Fibroblast of skin of scalp (primary cell): Measurements from ENCODE around the gene NHLRC4.

Source experiments
- DNase-seq: peaks from one replicate; pipeline ENCODE4 v3.0.0-alpha.2; 2013

The NHLRC4 gene

DNA sequence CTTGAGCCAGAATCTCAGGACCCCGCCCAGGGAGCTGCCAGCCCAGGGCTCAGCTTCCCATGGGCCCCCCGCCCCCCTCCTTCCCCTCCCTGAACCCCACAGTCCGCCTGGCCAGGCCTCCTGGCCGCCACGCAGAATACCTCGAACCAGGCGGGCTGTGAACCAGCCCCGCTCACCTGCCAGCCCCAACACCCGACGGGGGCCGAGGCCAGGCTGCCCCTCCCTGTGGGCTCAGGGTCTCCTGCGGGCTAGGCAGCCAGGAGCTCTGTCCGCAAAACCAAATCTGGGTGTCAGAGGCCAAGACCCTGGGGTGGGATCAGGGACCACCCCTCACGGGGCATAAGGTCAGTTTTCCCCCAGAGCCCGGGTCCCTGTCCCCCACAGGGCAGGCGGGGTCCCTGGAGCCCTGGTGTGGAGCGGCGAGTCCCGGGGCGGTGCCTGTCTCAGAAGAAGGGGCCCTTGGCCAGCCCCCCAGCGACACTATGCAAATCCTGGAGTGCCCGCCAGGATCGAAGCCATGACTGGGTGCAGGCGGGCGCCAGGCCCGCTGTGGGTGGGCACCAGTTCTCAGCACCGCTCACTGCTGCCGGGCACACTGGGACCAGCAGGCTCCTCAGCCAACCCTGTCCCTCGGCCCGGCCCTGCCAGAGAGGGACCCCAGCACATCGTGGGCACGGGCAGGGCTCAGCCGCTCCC, 13.1 kb upstream of the NHLRC4 start:
- DNase-seq: no peak

DNA sequence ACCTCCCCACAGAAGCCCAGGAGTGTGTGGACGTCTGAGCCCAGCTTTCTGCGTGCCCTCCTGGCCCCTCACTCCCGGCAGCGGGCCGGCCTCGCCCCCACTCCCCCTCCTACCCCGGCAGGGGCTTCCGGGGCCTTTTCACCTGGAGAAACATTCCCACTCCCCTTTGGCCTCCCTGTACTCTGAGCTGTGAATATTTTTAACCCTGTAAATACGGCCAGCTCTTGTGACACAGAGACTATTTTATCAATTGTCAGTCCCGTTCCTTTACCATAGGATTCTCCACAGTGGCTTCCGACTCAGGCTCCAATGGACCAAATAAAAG, 12.5 kb upstream of the NHLRC4 start:
- DNase-seq: no peak

DNA sequence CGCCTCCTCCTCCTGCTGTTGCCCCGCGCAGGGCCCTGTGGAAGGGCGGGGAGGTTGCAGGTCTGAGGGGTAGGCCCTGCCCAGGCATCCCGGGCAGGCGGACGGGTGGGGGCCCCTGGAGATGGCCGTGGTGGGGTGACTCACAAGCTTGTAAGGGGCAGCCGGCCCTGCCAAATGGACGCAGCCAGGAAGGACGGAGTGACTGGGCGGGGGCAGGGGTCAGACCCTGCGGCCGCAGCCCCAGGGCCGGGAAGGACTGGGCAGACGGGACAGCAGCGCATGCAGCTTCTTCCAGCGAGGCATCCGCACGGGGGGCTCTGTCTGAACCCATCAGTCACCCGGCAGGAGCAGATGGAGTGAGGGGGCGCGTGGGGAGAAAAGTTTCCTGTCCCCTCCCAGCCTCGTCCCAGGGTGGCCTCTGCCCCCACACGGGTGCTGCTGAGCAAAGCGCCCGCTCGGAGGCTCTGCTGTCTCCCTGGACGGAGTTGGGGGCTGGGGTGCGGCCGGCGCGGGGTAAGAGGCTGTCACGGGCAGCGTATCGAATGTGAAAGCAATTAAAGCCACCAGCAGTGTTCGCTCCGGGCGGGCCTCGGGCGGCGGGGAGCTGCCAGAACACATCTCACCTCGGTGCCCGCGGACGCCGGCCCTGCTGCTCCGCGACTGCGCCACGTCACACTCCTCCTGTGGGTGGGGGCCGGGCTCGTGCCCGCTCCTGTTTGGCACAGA, 12.0 kb upstream of the NHLRC4 start:
- peak; percentile 14 for DNase-seq

DNA sequence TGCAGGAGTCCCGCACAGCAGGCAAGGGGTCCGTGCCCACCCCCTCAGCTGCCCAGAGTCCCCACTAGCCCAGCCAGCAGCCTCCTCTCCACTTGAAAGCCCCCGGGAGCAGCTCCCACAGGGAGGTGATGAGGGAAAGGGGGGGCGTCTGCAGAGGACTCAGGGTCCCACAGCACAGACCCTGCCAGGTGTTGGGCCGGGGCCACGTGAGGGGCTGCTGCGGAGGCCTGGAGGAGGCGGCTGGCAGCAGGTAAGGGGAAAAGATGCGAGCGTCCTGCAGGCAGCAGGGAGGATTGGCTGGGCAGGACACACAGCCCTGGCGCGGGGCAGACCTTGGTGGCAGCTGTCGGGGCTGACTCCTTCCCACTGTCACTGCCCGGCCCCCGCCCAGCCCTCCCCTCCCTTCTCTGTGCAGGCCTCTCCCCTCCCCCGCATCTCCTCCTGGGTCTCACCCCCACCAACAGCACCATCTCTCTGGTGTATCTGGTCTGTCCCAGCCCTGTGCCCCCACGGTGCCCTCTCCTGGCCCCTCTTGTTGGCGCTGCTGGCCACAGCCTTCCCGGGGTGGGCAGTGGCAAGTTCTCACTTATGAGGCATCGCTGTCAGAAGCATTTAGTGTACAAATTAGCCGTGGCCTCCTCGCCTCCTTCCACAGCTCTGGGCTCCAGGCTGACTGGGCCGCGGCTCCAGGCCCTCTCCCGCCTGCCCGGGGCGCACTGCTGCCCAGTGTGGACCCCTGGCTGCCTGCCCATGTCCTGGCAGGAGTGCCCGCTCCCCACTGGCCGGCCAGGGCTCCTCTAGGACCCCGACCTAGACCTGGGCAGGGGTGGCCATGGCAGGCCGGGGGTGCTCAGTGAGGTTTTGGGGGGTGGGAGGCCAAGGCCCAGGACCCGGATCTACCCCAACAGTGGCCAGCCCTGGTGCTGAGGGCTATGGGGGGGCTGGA, 11.0 kb upstream of the NHLRC4 start:
- DNase-seq: no peak

DNA sequence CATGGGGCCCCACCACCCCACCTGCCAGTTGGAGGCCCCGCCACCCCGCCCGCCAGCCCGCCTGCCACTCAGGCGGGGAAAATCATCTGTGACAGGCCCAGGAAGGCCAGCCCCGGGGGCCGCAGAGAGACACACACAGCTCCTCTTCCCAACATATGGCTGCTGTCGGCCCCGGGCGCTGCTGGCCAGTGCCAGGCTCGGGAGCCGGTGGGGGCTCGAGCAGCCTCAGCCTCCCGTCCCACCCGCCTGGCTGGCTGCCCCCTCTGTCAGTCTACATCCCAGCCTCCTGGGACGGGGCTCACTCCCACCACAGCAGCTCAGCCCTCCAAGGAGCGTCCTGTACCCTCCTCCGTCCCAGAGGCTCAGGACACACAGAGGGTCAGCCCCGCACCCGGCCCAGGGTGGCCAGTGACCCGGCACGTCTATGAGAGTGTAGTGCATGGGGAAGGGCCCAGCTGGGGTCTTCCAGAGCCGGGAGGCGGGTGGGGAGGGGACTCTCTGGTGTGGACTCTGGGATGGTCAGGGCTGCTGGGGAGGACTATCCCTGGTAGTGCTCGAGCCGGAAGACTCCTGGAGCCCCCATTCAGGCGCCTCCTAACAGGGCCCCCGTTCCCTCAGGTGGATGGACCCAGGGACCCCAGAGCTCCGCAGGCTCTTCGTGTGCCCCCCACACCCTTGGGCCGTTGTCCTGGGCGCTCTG, 10.2 kb upstream of the NHLRC4 start:
- no peak for DNase-seq

DNA sequence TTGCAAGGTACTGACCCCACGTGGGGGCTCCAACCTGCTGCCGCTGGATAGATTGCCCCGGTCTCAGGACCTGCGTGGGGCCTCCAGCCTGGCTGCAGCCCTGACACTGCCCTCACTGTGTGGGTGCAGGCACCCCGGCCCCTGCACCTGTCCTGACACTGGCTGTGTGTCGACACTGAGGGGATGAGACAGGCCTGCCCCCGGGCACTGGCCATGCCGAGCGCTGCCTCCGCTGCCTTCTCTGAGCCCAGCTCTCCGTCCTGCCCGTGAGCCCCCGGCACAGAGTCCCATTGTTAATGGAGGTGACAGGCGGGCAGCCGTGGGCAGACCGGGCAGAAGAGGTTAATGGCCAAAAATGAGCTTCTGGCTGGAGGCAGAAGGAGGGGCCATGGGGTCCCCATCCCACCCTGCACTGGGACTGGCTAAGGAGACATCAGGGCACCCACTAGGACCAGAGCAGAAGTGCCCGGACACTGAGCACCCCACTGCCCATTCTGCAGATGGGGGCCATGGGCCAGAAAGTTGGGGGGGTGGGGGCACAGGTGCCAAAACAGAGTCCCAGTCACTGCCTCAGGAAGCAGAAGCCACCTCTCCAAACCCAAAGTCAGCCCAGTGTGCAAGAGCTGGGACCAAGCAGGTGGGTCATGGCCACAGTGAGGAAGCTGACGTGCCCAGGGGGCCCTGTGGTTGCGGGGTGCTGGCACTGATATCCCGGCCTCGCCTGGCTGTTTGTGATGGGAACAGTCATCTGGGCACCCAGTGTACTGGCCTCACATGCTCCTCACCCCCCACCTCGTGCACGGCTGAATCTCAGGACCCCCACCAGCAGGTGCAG, 9.1 kb upstream of the NHLRC4 start:
- no peak for DNase-seq

DNA sequence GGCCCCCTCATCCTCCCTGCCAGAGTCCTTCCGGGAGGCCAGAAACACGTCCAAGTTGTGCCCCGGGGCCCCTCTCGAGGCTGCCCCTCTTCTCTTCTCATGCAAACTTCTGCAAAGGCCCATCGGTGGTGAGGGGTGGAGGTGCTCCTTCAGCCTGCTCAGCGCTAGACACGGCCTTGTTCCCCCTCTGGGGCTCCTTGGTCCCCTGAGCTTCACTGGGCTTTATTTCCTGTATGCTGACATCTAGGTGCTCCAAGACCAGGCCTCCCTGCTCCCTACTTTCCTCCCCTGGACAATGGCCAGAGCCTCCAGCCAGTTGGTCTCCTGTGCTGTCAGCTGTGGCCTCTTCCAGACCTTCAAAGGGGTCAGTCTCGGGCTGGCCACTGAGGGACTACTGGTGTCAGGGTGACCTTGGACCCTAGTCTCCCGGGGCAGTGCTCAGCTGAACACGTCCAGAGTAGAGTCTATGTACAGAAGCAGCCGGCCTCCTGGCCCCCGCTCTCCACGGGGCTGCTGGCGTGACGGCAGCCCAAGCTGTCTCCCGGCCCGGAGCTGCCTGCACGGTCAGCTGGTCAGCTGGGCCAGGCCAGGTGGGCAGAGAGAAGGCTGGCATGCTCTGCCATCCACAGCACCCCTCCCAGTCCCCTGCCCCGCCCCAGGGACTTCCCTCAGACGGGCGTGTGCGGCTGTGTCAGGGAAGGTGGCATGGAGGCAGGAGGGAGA, 8.3 kb upstream of the NHLRC4 start:
- no peak for DNase-seq

DNA sequence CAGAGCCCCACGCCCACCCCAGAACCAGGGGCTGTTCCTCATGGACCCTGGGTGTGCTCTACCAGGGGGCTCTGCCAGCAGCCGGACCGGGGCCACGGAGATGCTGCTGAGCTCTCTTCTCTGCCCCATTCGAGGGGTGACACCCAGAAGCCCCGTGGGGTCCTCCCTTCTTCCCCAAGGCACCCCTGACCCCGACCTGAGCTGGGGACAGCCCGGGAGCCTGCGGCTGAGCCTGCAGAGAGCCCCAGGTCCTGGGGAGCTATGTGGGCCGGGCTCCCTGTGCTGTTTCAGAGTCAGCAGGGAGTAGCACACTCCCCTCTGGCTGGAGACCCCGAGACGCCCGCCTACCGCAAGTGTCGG, 7.8 kb upstream of the NHLRC4 start:
- DNase-seq: no peak

DNA sequence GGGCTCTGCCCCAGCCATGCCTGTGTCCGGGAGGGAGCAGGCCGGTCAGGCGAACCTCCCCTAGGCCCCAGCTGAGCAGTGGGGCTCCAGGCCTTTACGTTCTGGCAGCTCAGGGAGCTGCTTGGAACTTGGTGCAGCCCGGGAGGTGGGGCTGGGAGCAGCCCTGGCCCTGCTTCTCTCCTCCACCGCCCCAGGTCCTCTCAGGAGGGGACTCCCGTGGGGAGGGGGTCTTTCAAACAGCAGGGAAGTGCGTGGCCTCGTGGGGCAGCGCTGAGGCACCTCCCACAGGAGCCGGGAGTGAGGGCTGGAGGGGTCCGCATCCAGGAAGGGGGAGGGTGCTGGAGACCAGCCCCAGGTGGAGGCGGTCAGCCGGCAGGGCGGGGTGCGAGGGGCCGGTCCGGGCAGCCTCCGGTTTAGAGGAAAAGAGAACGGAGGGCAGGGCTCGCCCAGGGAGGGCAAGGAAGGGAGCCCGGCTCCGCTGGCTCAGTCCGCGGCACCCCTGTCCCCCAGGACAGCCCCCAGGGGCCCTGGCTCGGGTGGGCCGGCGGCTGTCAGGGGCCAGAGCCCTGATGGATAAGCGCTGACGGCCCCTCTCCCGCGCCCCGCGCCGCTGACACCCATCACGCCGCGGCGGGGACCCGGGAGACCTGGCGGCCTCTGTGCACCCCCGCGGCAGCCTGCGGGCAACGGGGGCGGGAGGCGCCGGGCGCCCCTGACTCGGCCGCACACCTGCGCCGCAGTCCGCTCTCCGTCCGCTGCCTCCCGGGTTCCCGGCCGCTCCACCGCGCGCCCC, 7.2 kb upstream of the NHLRC4 start:
- no peak for DNase-seq

DNA sequence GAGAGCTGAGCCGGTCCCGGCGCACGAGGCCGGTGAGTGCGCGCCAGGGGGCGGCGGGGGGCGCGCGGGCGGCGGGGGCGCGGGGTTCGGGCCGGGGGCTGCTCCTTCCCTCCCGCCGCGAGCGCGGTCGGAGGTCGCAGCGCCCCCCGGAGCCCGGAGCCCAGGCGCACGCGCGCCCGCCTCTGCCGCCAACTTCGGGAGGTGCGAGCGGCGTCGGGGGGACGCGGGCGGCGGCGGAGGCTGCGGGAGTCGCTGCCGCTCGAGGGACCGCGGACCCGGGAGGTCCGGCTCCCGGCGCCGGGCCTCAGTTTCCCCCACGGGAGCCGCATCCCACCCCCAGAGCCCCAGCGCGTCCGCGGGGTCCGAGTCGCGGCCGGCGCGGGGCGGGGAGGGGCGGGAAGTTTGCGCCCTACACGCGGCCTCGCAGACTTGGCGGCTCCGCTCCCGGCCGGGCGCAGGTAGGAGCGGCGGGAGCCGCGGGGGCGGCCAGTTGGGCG, 6.6 kb upstream of the NHLRC4 start, which contains the start of gene PRR35:
PRR35 (plus strand) TSS at position 191 of the 497 bp plus-strand sequence. CDS start 2,901 bp downstream, outside the sequence.
- DNase-seq: no peak

DNA sequence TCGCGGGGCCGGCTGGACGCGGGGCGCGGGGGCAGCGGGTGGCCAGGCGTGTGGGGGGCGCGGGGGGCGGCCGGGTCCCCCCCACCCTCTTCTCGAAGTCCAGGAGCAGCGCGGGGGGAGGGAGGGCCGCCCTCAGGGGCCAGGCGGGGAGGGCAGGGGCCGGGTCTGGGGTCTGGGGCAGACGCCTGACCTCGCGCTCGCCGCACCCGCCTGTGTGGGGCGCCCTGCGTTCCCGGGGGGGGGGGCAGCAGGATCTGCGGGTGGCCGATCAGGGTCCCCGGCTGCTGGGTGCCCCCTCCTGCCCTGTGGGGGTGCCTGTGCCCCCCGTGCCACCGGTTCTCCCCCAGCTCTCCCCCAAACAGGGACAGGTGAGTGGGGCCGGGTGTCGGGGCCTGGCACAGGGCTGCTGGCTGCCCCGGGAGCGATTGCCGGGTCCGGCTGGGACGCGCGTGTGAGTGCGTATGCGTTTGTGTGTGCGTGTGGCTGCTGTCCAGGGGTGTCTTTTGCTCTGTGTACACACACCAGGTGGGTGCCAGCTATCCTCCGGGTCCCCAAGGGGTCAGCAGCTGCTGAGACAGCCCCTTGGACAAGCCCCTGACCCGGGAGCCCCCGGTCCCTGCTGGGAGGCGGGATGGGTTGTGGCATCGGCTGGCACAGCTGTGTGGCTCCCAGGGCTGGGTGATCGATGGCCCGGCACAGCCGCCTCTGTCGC, 5.9 kb upstream of the NHLRC4 start:
- DNase-seq: no peak

DNA sequence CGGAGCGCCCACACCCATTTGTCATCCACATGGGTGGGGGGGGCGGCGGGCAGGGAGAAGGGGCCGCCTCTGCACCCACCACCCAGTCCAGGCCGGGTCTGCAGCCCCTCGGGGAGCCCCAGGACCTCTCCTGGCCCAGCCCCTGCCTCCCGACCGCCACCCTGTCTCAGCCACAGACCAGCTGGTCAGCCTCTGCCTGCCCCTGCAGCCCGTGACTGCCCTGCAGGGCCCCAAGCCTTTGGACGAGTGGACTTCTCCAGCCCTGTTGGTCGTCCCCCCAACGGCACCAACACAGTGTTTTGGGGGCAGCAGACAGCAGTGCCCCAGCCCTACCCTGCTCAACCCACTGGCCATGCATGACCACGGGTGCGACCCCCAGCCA, 5.4 kb upstream of the NHLRC4 start:
- DNase-seq: no peak

DNA sequence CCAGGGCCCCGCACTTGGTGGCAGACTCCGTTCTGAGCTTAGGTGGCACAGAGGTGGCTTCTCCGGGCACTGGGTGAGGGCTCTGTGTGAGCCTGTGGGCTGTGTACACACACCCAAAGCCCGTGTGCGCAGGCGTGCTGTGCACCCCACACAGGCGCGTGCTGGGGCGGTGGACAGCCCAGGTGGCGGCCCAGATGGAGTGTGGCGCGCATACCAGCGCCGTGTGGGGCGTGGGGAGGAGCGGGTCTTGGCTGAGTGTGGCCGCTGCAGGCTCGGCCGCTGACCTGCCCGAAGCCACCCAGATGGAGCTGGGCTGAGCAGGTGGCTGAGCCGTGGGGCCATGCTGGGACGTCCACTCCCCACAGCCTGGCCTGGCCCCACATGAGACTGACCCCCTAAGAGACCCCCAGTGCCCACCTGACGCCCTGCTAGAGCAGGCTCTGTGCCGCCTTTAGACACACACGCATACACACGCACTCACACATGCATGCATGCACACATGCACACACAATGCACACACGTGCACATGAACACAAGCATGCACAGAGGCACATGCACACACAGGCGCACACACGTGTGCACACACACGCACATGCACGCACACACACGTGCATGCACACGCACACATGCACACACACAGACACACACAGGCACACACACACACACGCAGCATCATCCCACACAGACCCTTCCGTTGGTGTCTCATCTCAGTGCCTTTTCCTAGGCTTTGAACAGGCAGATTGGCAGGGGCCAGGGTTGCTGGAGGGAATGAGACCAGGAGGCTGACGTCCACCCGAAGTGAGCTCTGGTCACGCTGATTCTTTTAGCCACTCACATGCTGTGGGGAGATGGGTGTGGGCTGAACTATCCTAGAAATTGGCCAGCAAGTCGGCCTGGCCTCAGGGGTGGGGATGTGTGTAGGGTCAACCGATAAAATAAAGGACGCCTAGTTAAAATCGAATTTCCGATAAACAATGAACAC, 4.6 kb upstream of the NHLRC4 start:
- no peak for DNase-seq

DNA sequence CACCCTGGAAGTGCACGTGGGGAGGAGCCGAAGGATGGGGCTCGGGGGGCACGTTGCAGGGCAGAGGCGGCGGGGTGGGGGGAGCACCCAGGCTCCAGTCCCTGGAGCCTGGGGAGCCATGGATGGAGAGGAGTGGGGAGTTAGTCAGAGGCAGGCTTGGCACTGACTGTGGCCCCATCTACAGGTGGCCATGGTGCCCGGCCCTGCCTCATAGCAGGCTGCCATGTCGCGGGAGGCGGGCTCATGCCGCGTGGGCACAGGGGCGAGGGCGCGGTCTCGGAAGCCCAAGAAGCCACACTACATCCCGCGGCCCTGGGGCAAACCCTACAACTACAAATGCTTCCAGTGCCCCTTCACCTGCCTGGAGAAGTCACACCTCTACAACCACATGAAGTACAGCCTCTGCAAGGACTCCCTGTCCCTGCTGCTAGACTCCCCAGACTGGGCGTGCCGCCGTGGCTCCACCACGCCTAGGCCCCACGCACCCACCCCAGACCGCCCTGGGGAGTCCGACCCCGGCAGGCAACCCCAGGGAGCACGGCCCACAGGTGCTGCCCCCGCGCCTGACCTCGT, 3.6 kb upstream of the NHLRC4 start:
- no peak for DNase-seq

DNA sequence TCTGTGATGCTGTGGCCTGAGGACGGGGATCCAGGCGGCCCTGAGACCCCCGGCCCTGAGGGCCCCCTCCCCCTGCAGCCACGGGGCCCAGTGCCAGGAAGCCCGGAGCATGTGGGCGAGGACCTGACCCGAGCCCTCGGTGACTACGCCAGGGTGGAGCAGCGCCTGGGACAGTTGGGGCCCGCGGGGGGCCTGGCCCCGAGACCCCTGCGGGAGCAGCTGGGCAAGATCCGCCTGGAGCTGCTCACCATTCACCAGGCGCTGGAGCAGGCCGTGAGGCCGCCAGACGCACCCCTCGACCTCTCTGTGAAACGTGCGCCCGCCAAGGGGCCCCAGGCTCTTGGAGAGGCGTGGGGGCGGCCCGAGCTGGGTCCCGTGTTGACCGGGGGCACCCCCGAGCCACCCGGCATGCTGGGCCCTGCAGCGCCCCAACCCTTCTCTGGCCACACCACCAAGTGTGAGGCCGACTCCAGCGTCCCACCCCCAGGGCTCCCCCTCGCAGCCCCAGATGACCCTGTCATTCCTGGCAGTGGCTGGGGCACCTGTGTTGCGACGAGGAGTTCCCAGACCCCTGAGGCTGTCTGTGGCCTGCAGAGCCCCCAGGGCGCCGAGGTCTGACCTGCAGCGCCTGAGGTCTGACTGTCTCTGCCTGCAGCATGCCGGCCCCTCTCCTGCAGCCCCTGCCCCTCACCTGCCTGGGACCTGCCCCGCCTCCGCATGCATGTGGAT, 2.0 kb upstream of the NHLRC4 start:
- no peak for DNase-seq

DNA sequence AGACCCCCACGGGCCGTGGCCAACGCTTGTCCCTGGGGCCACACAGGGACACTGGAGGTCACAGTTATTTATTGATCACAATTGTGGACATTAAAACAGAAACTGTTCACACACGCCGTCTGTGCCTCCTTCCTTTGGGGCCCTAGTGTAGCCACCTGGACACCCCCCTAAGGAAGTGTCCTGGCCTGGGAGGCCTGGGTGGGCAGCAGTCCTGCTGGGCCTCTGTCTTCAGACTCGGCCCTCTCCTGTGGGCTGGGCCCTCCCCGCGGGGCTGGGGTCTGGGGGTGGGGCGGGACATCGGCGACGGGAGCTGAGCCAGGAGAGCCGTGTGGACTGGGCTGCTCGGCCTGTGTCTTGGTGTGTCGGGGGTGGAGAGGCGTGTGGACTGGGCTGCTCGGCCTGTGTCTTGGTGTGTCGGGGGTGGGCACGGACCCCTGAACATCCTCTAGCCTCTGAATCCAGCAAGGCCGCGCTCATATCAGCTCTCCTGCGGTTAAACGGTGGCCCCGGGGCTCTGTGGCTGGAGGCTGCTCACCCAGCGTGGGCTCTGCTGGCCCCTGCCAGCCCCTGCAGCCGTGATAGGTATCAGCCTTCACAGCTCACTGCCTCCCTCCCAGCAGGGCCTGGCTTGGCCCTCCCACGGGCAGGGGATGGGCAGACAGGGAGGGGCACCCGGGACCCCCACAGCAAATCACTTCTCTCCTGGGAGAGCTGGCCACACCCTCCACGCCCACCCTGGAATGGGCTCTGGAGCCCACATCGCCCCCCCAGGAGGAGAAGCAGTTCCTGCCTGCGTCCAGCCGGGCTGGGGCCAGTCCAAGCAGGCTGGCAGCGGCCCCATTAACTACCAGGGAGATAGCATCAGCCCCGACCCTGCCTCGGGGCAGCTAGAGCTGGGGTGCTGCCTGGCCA, 1.1 kb upstream of the NHLRC4 start:
- DNase-seq: no peak
